H1 (cell line): ENCODE data around the gene ETV4.

ENCODE experiments used
- CREB1 ChIP-seq: IDR thresholded peaks from 2 replicates; pipeline ENCODE4 v1.6.1; 2012; ENCODE audit warnings: inconsistent platforms
- EGR1 ChIP-seq: IDR thresholded peaks from 2 replicates; pipeline ENCODE4 v1.6.1; 2011; ENCODE audit warnings: low read depth, low read length, borderline replicate concordance
- RBBP5 ChIP-seq: IDR thresholded peaks from 2 replicates; pipeline ENCODE4 v1.7.1; 2012; ENCODE audit warnings: low read depth, mild to moderate bottlenecking, inconsistent platforms, low read length, moderate library complexity, borderline replicate concordance

GRCh38 chr17:43490621-43491020 is 55.5 kb downstream of the ETV4 start:
- TF ChIP-seq RBBP5, result no peak
- TF ChIP-seq EGR1, result no peak
- no peak for TF ChIP-seq CREB1
